MM.1S (cell line): Measurements from ENCODE around the gene TTLL1.

Source experiments
- CTCF ChIP-seq: fragments of 300-600 bp; sonication (generic); IDR thresholded peaks from 2 replicates; pipeline ENCODE4 v1.5.1; 2016; ENCODE audit warnings: antibody characterized with exemption, low read length, mixed read lengths
- EZH2 ChIP-seq: fragments of 300-600 bp; sonication (generic); optimal IDR thresholded peaks from 2 replicates; pipeline ENCODE3; 2017; ENCODE audit warnings: low read depth, mild to moderate bottlenecking, antibody characterized with exemption, low read length, mixed read lengths

GRCh38 chr22:43118953-43119458, 29.8 kb upstream of the TTLL1 start:
- TF ChIP-seq CTCF (no peak), EZH2 (no peak)
